ENCODE measurements around the gene MAFG. TPM values are rescaled to one million over a fixed set of nuclear protein-coding genes. Genes with fewer than 3 reads are reported as not detected.

Gene MAFG
- total and polyA plus RNA-seq, 4 donors = 11.9 to 33.3 (median 23.3) TPM

DNA sequence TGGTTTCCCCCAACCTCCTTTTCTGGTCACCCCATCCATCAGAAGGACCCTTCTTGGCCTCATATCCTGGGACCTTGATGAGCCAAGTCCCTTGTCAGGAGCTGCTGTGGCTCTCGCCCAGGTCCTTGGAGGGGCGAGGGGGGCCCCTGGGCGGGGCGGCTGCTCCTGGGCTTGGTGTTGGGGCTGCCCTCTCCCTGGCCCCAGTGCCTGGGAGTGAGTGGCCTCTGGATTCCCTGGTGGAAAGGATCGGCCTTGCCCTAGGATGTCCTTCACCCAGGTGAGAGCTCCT is 39.7 kb upstream of the MAFG start:
- Histone ChIP-seq H3K4me3 (no peak overlapping the region), H3K9ac (ENCODE audit: insufficient read depth in 1 of 2, low read length in 2 of 2) (no peak overlapping the region), H3K4me1 (ENCODE audit: control insufficient read depth in 5 of 5, insufficient read depth in 5 of 5, low read length in 5 of 5) (peaks cover 0 to 26% (median 14%) of the 10 kb centered on the region in 5 donors), H3K9me3 (ENCODE audit: control insufficient read depth in 4 of 4, insufficient read depth in 3 of 4, low read length in 3 of 4) (no peaks in the 10 kb centered on the region), H3K27me3 (ENCODE audit: control insufficient read depth in 3 of 3, insufficient read depth in 3 of 3, low read length in 2 of 3) (peaks cover 0 to 20% (median 0%) of the 10 kb centered on the region in 3 donors), H3K27ac (ENCODE audit: low read depth in 1 of 2, low read length in 1 of 2) (peak overlapping the region in 1 of 2 donors; percentile 35), H3K36me3 (ENCODE audit: control insufficient read depth in 4 of 4, insufficient read depth in 4 of 4, low read length in 4 of 4) (no peaks in the 10 kb centered on the region)
- TF ChIP-seq, protein P1, sequence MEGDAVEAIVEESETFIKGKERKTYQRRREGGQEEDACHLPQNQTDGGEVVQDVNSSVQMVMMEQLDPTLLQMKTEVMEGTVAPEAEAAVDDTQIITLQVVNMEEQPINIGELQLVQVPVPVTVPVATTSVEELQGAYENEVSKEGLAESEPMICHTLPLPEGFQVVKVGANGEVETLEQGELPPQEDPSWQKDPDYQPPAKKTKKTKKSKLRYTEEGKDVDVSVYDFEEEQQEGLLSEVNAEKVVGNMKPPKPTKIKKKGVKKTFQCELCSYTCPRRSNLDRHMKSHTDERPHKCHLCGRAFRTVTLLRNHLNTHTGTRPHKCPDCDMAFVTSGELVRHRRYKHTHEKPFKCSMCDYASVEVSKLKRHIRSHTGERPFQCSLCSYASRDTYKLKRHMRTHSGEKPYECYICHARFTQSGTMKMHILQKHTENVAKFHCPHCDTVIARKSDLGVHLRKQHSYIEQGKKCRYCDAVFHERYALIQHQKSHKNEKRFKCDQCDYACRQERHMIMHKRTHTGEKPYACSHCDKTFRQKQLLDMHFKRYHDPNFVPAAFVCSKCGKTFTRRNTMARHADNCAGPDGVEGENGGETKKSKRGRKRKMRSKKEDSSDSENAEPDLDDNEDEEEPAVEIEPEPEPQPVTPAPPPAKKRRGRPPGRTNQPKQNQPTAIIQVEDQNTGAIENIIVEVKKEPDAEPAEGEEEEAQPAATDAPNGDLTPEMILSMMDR (IDR thresholded peaks at IDR 0.05; ENCODE audit: control extremely low read depth, extremely low read depth) = no peak
- DNase-seq (no peak), ATAC-seq (ENCODE audit: insufficient read depth, low FRiP score) (no peak)
- 17 to 35% methylated on average over 5 of the region's 5 CpGs for WGBS, 2 donors

DNA sequence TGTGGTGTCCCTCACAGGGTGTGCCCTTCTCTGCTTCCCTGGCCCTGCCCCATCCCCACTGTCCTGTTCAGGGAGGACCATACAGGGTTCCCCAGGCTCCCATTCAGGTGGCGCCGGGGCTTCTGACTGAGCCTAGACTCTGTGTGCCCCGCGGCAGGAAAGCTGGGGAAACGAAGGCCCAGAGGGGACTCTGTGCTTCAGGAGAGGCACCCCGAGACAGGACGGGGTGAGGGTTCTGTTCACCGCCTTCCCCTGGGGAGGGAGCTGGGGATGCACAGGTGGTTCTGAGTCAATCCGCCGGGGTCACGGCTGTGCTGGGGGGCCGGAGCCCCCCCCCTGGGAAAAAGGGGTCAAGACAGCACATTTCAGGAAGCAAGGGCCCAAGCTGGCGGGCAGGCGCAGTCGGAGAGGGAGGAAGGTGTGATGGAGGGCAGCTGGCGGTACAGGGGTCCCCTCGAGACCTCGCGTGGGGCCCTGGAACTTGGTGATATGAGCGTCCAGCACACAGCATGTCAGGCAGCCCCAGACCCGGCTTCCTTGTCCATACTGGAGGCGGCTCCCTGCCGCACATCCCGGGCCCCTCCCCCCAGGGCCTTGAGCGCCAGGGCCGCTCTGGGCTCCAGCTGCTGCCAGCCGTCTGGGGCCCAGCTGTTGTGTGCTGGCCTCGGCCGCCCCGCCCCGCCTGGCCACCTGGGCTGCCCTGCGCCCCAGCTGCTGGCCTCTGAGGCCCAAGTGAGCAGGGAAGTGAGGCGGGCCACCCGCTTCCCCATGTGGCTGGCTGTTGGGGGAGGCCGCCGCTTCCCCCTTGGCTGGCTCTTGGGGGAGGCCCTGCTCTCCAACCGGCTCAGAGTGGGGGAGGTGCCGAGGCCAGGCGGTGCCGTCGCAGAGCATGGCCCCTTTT is 39.1 kb upstream of the MAFG start:
- peak; percentile 94 to 95 (median 94) for DNase-seq
- Histone ChIP-seq H3K4me3 (no peak overlapping the region), H3K36me3 (ENCODE audit: control insufficient read depth in 4 of 4, insufficient read depth in 4 of 4, low read length in 4 of 4) (no peaks in the 10 kb centered on the region), H3K4me1 (ENCODE audit: control insufficient read depth in 5 of 5, insufficient read depth in 5 of 5, low read length in 5 of 5) (peaks cover 0 to 29% (median 14%) of the 10 kb centered on the region in 5 donors), H3K27me3 (ENCODE audit: control insufficient read depth in 3 of 3, insufficient read depth in 3 of 3, low read length in 2 of 3) (peaks cover 0 to 20% (median 0%) of the 10 kb centered on the region in 3 donors), H3K9me3 (ENCODE audit: control insufficient read depth in 4 of 4, insufficient read depth in 3 of 4, low read length in 3 of 4) (no peaks in the 10 kb centered on the region), H3K9ac (ENCODE audit: insufficient read depth in 1 of 2, low read length in 2 of 2) (no peak overlapping the region), H3K27ac (ENCODE audit: low read depth in 1 of 2, low read length in 1 of 2) (peak overlapping the region in 1 of 2 donors; percentile 35)
- TF ChIP-seq, protein P1 (IDR thresholded peaks at IDR 0.05; ENCODE audit: control extremely low read depth, extremely low read depth) = no peak
- WGBS, 2 donors = 17 to 42% methylated on average over 40 to 41 of the region's 41 CpGs
- ATAC-seq (ENCODE audit: insufficient read depth, low FRiP score) = peak; percentile 12

DNA sequence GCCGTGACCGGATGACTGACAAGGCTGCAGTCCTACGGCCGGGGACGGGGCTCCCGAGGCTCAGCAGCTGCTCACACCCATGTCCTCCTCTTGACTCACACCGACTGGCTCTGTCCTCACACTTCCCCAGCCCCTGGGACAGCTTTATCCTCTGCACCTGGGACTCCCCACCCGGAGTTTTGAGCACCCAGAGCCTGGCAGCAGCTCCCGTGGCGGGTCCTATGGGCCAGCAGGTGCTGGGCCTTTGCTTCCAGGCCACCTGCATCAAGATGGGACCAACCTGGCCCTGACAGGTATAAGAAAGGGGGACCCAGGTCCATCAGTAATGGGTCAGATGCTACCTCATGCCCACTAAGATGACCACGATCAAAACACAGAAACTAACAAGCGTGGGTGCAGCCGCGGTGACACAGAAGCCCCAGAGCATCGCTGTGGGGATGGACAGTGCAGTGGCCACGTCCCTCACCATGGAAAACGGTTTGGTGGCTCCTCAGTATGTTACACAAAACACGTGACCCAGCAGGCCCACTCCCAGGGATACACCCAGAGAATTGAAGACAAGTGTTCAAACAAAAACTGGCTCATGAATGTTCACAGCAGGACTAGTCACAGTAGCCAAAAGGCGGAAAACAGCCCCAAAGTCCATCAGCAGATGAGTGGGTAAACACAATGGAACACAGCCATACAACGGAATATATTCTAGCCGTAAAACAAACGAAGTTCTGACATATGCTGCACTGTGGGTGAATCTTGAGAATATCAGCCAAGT is 36.7 kb upstream of the MAFG start:
- Histone ChIP-seq H3K36me3 (ENCODE audit: control insufficient read depth in 4 of 4, insufficient read depth in 4 of 4, low read length in 4 of 4) (no peaks in the 10 kb centered on the region), H3K4me1 (ENCODE audit: control insufficient read depth in 5 of 5, insufficient read depth in 5 of 5, low read length in 5 of 5) (peaks cover 2 to 31% (median 19%) of the 10 kb centered on the region in 5 donors), H3K4me3 (no peak overlapping the region), H3K9ac (ENCODE audit: insufficient read depth in 1 of 2, low read length in 2 of 2) (no peak overlapping the region), H3K27ac (ENCODE audit: low read depth in 1 of 2, low read length in 1 of 2) (peak overlapping the region in 1 of 2 donors; percentile 3), H3K9me3 (ENCODE audit: control insufficient read depth in 4 of 4, insufficient read depth in 3 of 4, low read length in 3 of 4) (no peaks in the 10 kb centered on the region), H3K27me3 (ENCODE audit: control insufficient read depth in 3 of 3, insufficient read depth in 3 of 3, low read length in 2 of 3) (peaks cover 0 to 20% (median 0%) of the 10 kb centered on the region in 3 donors)
- TF ChIP-seq, protein P1 (IDR thresholded peaks at IDR 0.05; ENCODE audit: control extremely low read depth, extremely low read depth) = no peak
- ATAC-seq (ENCODE audit: insufficient read depth, low FRiP score) (no peak), DNase-seq (no peak)
- 77 to 82% methylated on average over 22 of the region's 22 CpGs for WGBS, 2 donors
